Activated CD4-positive, CD25-positive, alpha-beta regulatory T cell (primary cell): ENCODE data around the gene LYPD6B.

Experiments
- DNase-seq, 4 experiments: peaks; one replicate each; lab custom pipeline; 2025; lab: John Stamatoyannopoulos, UW

The LYPD6B gene

GRCh38 chr2:149122516-149122915 is 84.0 kb downstream of the LYPD6B start:
- DNase-seq: no peak

GRCh38 chr2:149125031-149125725 is 86.7 kb downstream of the LYPD6B start:
- no peak for DNase-seq

GRCh38 chr2:149129433-149129832 is 90.9 kb downstream of the LYPD6B start:
- no peak for DNase-seq

- no peak for DNase-seq
These were observed 93.8 kb downstream of the LYPD6B start for GRCh38 chr2:149132339-149132738.

- DNase-seq: no peak
These were observed 94.4 kb downstream of the LYPD6B start for GRCh38 chr2:149132901-149133300.

GRCh38 chr2:149134335-149134923 is 95.9 kb downstream of the LYPD6B start:
- no peak for DNase-seq

GRCh38 chr2:149136111-149136510 is 97.6 kb downstream of the LYPD6B start:
- DNase-seq: no peak

- DNase-seq: no peak
These were observed 102.5 kb downstream of the LYPD6B start for GRCh38 chr2:149141046-149141445.

GRCh38 chr2:149143734-149144133 is 105.2 kb downstream of the LYPD6B start:
- no peak for DNase-seq

- DNase-seq: no peak
These were observed 107.1 kb downstream of the LYPD6B start for GRCh38 chr2:149145314-149146295.

GRCh38 chr2:149146876-149147275 is 108.4 kb downstream of the LYPD6B start:
- no peak for DNase-seq

GRCh38 chr2:149148194-149149006 is 109.9 kb downstream of the LYPD6B start:
- DNase-seq: no peak

GRCh38 chr2:149149007-149149297 is 110.5 kb downstream of the LYPD6B start:
- DNase-seq: no peak

- no peak for DNase-seq
These were observed 114.0 kb downstream of the LYPD6B start for GRCh38 chr2:149152469-149152953.

GRCh38 chr2:149155196-149155969 is 116.9 kb downstream of the LYPD6B start:
- no peak for DNase-seq

- DNase-seq: no peak
These were observed 117.5 kb downstream of the LYPD6B start for GRCh38 chr2:149155988-149156387.

- DNase-seq: no peak
These were observed 118.7 kb downstream of the LYPD6B start for GRCh38 chr2:149156971-149157740.

GRCh38 chr2:149158957-149159356 is 120.5 kb downstream of the LYPD6B start:
- no peak for DNase-seq

- no peak for DNase-seq
These were observed 121.7 kb downstream of the LYPD6B start for GRCh38 chr2:149160195-149160594.

- DNase-seq: no peak
These were observed 122.3 kb downstream of the LYPD6B start for GRCh38 chr2:149160701-149161217.
